Prostate gland (tissue), 2 donors: Measurements from ENCODE around the gene CD27.

Source experiments
- CTCF ChIP-seq, 4 experiments: fragments of 200-600 bp in 2 of 4; fragments of 450-650 bp in 2 of 4; sonication (generic) in 2 of 4; IDR thresholded peaks; 1 replicate in 3 of 4; 2 replicates in 1 of 4; pipeline ENCODE4 v1.5.1; 2016 to 2019; ENCODE audit warnings: antibody characterized with exemption in 4 of 4, mild to moderate bottlenecking in 2 of 4, moderate library complexity in 2 of 4
- POLR2A ChIP-seq: fragments of 450-650 bp; IDR thresholded peaks from one replicate; pipeline ENCODE4 v1.6.1; 2016; ENCODE audit warnings: antibody characterized with exemption, mild to moderate bottlenecking
- POLR2AphosphoS5 ChIP-seq: sonication (generic); formaldehyde crosslinking; IDR thresholded peaks from one replicate; pipeline ENCODE4 v1.6.1; 2017; ENCODE audit warnings: antibody characterized with exemption

GRCh38 chr12:6464531-6464930 is 19.8 kb downstream of the CD27 start:
- no peak for TF ChIP-seq POLR2A
- no peak for TF ChIP-seq CTCF (IDR thresholded peaks at IDR 0.05)
- no peak for TF ChIP-seq POLR2AphosphoS5
